MM.1S (cell line): Measurements from ENCODE around the gene TCF7.

ENCODE experiments used
- CTCF ChIP-seq: fragments of 300-600 bp; sonication (generic); IDR thresholded peaks from 2 replicates; pipeline ENCODE4 v1.5.1; 2016; ENCODE audit warnings: antibody characterized with exemption, low read length, mixed read lengths
- EZH2 ChIP-seq: fragments of 300-600 bp; sonication (generic); optimal IDR thresholded peaks from 2 replicates; pipeline ENCODE3; 2017; ENCODE audit warnings: low read depth, mild to moderate bottlenecking, antibody characterized with exemption, low read length, mixed read lengths

- TF ChIP-seq CTCF (no peak), EZH2 (no peak)
Measured at GRCh38 chr5:134111741-134112647, 2.5 kb upstream of the TCF7 start.
